Kidney tubule cell (primary cell): Measurements from ENCODE around the gene DUS2.

Source experiments
- DNase-seq: peaks from one replicate; pipeline ENCODE4 v3.0.0-alpha.2; 2018; ENCODE audit warnings: low spot score

Gene DUS2

DNA sequence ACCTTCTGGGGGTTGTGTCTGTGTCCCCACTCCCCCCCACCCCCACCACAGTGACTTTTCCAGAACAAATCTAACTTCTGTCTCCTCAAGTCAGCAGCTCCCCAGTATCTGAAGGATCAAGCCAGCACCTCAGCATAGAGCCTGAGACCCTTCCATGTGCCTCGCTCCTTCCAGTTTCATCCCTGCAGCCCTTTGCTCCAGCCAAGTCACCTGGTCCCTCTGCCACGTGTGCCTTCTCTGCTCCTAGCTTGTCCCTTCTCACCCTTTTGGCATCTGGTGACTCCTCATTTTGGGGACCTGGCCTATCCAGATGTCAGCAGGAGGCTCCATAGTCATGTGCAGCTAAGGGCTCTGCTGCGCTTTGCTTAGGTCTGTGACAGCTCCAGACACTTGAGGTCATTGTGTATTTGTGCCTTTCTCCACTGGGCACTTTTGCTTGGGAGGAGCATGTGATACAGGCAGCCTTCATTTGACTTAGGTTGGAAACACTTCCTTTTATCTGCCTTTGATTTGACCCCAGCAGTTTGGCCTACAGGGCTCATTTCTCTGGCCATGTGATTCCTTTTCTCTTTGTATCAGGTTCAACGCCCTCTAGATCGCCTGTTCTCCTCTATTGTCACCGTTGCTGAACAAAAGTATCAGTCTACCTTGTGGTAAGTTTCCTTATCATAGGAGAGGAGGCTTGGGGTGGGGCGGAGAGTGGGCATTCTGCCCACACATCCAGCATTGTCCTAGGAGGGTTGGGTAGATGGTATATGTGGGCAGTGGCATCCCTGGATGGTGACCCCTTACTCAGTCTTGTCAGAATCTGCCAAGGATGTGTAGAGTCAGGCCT, 55.0 kb downstream of the DUS2 start:
- DNase-seq = no peak

- DNase-seq = no peak
Measured at GRCh38 chr16:68078701-68079375, 55.8 kb downstream of the DUS2 start.

DNA sequence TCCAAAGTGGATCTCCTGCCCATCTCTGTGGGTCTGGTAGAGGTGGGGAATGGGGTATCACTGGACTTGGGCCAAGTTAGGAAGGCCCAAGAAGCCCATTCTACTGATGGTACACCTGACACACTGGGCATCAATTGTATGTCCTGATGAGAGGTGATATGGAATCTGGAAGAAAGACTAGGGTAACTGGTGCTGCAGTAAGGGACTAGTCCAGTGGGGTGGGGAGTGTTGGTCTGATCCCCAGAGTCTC, 56.2 kb downstream of the DUS2 start:
- no peak for DNase-seq

- no peak for DNase-seq
Measured at GRCh38 chr16:68079626-68080344, 56.7 kb downstream of the DUS2 start.

- DNase-seq = no peak
Measured at GRCh38 chr16:68081861-68082628, 59.0 kb downstream of the DUS2 start.

DNA sequence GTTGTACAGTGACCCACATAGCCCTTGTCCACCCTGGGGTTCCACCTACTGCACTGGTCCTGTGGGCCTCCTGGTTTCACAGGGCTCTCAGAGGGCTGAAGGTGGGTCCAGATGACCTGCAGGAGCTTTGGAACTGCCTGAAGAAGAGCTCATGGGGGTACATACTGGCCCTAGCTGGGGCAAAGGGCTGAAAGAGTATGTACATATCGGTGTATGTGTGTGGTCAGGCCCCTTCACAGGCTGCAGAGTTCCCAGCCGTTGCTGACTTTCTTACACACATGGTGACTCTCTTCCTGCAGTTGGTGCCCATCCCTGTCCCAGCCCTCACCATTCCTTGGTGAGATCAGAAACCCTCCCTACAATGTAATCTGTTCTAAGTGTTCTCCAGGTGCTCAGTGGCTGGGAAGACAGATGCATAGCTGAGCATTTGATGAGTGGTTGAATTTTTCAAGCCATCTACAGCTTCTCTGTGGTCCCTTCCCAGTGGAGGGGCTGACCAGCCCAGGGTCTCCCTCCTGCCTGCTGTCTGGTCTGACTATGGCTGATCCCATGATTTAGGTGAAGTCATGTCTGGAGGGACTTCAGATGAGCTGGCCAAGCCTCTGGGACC, 59.6 kb downstream of the DUS2 start:
- no peak for DNase-seq

DNA sequence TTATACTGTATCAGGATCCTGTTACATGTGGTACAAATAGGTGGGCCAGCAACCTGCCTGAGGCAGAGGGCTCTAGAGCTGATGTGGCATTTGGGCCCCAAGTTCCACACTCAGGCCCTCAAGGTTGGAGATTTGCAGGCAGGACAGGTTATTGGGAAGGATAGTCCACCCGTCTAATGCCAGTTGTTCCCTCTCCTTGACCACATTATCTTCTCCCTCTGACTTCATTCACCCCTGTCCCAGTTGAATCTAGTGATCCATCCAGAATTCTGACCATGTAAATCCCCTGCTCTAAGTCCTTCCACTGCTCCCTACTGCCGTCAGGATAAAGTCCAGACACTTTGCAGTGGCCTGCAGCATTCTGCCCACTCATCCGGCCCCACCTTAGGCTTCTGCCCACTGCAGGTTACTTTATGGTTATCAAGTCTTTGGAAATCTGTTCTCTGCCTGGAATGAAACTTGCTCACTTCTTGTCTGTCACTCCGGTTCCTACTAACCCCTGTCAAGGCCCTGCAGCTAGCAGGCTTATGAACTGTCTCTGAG, 60.2 kb downstream of the DUS2 start:
- no peak for DNase-seq

GRCh38 chr16:68083861-68084503, 60.9 kb downstream of the DUS2 start:
- peak; percentile 18 for DNase-seq

GRCh38 chr16:68084504-68085258, 61.6 kb downstream of the DUS2 start:
- peak; percentile 77 for DNase-seq

DNA sequence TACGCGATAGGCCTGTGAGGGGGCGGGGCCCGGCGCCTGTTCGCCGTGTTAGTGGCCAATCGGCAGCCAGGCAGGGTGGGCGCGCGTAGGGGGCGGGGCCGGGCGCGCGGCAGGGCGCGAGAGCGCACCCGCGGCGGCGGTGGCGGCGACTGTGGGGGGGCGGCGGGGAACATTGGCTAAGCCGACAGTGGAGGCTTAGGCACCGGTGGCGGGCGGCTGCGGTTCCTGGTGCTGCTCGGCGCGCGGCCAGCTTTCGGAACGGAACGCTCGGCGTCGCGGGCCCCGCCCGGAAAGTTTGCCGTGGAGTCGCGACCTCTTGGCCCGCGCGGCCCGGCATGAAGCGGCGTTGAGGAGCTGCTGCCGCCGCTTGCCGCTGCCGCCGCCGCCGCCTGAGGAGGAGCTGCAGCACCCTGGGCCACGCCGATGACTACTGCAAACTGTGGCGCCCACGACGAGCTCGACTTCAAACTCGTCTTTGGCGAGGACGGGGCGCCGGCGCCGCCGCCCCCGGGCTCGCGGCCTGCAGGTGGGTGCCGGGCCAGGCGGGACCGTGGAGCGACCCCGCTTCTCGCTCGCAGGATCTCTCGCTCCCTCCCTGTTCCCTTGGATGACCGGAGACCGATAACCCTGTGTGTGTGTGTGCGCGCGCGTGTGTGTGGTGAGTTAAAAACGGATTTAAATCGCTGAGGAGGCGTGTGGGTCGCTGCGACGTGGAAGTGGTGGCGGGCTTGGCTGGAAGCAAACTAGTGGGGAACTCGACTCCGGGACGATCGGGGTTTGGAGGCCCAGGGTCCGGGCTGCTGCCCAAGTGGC, 62.4 kb downstream of the DUS2 start, which contains the start of gene NFATC3:
Gene NFATC3, plus strand, starts transcription at position 112 of the 813 bp plus-strand sequence. Its CDS starts 312 bp downstream, at position 424.
- DNase-seq = peak; percentile 97

DNA sequence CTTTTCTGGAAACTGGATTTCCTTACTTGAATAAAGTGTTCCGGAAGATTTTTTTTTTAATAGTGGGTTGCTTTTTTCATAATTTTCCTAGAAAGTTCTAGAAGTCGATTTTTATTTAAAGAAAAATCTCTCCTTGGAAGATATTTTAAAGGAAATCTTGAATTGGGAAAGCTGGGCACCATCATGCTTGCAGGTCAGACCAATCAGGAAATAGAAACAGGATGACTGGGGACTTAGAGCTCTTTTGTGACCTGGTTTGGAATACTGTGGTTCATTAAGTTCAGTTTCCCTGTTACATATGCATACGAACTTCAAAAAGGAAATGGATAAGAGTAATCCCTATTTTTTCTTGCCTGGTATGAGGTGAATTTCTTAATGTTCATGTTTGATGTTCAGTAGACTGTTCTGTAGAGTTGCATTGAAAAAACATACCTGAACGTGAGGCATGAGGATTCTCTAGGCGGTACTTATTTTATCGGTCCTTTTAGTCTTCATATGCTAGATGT, 63.3 kb downstream of the DUS2 start:
- peak; percentile 68 for DNase-seq

GRCh38 chr16:68086860-68087268, 63.8 kb downstream of the DUS2 start:
- DNase-seq = no peak

DNA sequence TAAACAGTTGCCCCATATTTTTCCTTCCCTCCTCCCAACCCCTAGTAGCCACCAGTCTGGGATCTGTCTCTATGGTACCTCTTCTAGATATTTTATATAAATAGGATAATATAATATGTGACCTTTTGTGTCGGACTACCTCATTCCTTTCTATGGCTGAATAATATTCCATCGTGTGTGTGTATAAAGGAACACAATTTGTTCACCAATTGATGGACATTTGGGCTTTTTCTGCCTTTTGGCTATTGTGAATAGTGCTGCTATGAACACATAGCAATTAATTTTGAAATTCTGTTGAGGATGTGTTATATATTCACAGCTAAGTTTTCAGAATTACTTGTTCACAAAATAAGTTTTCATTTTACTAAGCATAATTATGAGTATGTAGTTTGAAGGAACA, 64.6 kb downstream of the DUS2 start:
- no peak for DNase-seq

DNA sequence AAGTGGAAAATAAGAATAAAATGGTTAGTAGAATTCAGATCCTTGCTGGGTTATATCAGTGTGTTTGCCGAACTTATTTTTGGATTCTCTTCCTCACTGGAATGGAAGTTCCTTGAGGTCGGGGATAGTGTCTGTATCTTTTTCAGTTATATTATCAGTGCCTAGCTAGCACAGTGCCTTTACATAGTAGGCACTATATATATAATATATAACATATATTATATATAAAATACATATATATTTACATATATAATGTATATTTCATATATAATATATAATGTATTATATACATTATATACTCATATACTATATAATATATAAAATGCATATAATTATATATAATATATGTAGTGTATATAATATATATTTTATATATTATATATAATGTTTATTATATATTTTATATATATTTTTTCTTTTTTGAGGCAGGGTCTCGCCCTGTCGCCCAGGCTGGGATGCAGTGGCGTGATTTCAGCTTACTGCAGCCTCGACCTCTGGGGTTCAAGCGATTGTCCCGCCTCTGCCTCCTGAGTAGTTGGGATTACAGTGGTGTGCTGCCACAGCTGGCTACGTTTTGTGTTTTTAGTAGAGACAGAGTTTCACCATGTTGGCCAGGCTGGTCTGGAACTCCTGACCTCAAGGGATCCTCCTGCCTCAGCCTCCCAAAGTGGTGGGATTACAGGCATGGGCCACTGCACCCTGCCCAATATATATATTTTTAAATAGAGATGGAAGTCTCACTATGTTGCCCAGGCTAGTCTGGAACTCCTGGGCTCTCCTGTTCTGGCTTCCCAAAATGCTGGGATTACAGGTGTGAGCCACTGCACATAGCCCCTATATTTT, 65.3 kb downstream of the DUS2 start:
- no peak for DNase-seq

DNA sequence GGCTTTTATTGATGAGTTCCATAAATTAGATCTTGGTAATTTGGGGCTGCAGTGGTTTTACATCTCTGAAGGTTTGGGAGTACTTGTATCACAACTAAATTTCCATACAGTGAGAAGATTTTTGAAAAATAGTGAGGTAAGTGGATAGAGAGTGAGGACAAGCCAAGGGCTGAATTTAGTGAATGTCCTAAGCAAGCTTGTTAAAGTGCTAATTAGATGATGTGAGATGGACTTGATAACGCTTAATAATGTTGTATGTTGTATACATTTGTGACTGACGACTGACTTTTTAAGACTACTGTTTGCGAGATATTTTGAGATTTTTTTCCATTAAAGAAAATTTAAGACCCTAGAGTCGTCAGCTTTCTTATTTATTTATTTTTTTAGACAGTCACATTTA, 66.0 kb downstream of the DUS2 start:
- no peak for DNase-seq

GRCh38 chr16:68090130-68090529, 67.0 kb downstream of the DUS2 start:
- DNase-seq = no peak

GRCh38 chr16:68090533-68090932, 67.4 kb downstream of the DUS2 start:
- no peak for DNase-seq
